ENCODE data around the gene HTRA2. TPM values are rescaled to one million over a fixed set of nuclear protein-coding genes. Genes with fewer than 3 reads are reported as not detected.
A peak's percentile ranks its signal among the peaks of the same experiment; 100 is the strongest.

The HTRA2 gene
- total and polyA plus RNA-seq, 3 experiments from 2014 or later = 26.0 to 82.1 (median 81.0) TPM

DNA sequence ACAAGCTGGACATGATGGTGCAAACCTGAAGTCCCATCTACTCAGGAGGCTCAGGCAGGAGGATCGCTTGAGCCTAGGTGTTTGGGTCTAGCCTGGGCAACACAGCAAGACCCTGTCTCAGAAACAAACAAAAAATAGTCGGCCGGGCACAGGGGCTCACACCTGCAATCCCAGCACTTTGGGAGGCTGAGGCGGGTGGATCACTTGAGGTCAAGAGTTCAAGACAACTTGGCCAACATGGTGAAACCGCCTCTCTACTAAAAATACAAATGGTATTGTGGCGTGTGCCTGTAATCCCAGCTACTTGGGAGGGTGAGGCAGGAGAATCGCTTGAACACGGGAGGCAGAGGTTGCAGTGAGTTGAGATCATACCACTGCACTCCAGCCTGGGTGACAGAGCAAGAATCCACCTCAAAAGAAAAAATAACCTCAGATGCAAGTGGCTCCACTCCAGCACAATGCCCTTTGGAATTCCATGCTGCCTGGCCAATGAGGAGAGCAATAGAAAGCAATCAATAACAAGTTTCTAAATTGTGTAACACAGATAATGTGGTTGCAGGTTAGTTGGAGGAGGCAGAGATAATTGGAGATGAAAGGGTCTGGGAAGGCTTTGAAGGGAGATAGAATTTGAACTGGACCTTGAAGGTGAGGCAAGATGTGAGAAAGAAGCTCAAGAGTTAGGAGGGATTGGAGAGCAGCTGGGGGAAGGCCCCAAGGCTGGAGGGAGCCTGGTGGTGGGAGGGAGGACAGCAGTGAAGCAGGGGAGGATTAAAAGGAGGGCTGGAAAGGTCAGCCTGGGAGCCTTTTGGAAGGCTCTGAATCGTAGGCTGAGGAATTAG, 40.9 kb upstream of the HTRA2 start:
- Histone ChIP-seq H3K4me3 (ENCODE audit: low read length) (no peak overlapping the region), H3K9me3 (ENCODE audit: low read length) (no peaks in the 10 kb centered on the region), H3K36me3 (ENCODE audit: insufficient read depth, low read length) (peaks cover 35% of the 10 kb centered on the region), H3K4me1 (ENCODE audit: insufficient read depth, low read length) (no peaks in the 10 kb centered on the region), H3K27me3 (ENCODE audit: insufficient read depth, low read length, poor library complexity, severe bottlenecking) (no peaks in the 10 kb centered on the region), H3K27ac (ENCODE audit: low read depth, low read length) (no peak overlapping the region)
- peaks cover 4 to 15% (median 10%) of the 10 kb centered on the region in 3 donors for H3K4me1 Mint-ChIP-seq
- H3K27ac Mint-ChIP-seq = no peak overlapping the region
- ChIA-PET POLR2A (interaction anchor here (0.6 kb wide), 2 partner anchors 11 to 37 kb away, joined by 3 to 4 read pairs; no protein-coding TSS in a partner anchor), CTCF (interaction anchor here (1.1 to 1.3 kb wide), 3 partner anchors 12 to 43 kb away, joined by 3 to 4 read pairs (median 4); no protein-coding TSS in a partner anchor)
- H3K27me3 Mint-ChIP-seq = no peaks in the 10 kb centered on the region
- no peak overlapping the region for H3K4me3 Mint-ChIP-seq
- H3K36me3 Mint-ChIP-seq = peaks cover 7 to 76% (median 21%) of the 10 kb centered on the region in 3 donors
- H3K9me3 Mint-ChIP-seq = no peaks in the 10 kb centered on the region
- DNase-seq = no peak

- DNase-seq = no peak
- Mint-ChIP-seq H3K9me3 (no peaks in the 10 kb centered on the region), H3K27ac (no peak overlapping the region), H3K4me3 (no peak overlapping the region), H3K27me3 (no peaks in the 10 kb centered on the region), H3K36me3 (peaks cover 7 to 80% (median 20%) of the 10 kb centered on the region in 3 donors), H3K4me1 (peaks cover 2 to 10% (median 4%) of the 10 kb centered on the region in 3 donors)
- peaks cover 35% of the 10 kb centered on the region for H3K36me3 ChIP-seq (ENCODE audit: insufficient read depth, low read length)
- ChIA-PET CTCF (interaction anchor here (1.1 to 1.3 kb wide), 3 partner anchors 10 to 55 kb away, joined by 3 to 4 read pairs (median 3); no protein-coding TSS in a partner anchor), POLR2A (interaction anchor here (0.6 kb wide), 1 partner anchor 29 kb away, joined by 7 read pairs; no protein-coding TSS in a partner anchor)
- H3K4me3 ChIP-seq (ENCODE audit: low read length) = no peak overlapping the region
- no peaks in the 10 kb centered on the region for H3K27me3 ChIP-seq (ENCODE audit: insufficient read depth, low read length, poor library complexity, severe bottlenecking)
- no peak overlapping the region for H3K27ac ChIP-seq (ENCODE audit: low read depth, low read length)
- no peaks in the 10 kb centered on the region for H3K9me3 ChIP-seq (ENCODE audit: low read length)
- H3K4me1 ChIP-seq (ENCODE audit: insufficient read depth, low read length) = no peaks in the 10 kb centered on the region
Measured at GRCh38 chr2:74489906-74490305, 39.8 kb upstream of the HTRA2 start.

GRCh38 chr2:74491648-74492544, 37.8 kb upstream of the HTRA2 start:
- no peaks in the 10 kb centered on the region for H3K4me1 ChIP-seq (ENCODE audit: insufficient read depth, low read length)
- Mint-ChIP-seq H3K4me3 (no peak overlapping the region), H3K27ac (no peak overlapping the region), H3K27me3 (no peaks in the 10 kb centered on the region), H3K4me1 (peaks cover 0 to 1% (median 0%) of the 10 kb centered on the region in 3 donors), H3K9me3 (no peaks in the 10 kb centered on the region), H3K36me3 (peaks cover 7 to 64% (median 17%) of the 10 kb centered on the region in 3 donors)
- no peaks in the 10 kb centered on the region for H3K9me3 ChIP-seq (ENCODE audit: low read length)
- no peak overlapping the region for H3K27ac ChIP-seq (ENCODE audit: low read depth, low read length)
- peaks cover 31% of the 10 kb centered on the region for H3K36me3 ChIP-seq (ENCODE audit: insufficient read depth, low read length)
- DNase-seq = no peak
- H3K27me3 ChIP-seq (ENCODE audit: insufficient read depth, low read length, poor library complexity, severe bottlenecking) = no peaks in the 10 kb centered on the region
- H3K4me3 ChIP-seq (ENCODE audit: low read length) = no peak overlapping the region
- ChIA-PET POLR2A (no interaction called here), CTCF (interaction anchor here (0.9 kb wide), 1 partner anchor 9 kb away, joined by 5 read pairs; the partner anchor contains the start of genes CCDC142 and TTC31)

GRCh38 chr2:74493546-74493945, 36.2 kb upstream of the HTRA2 start:
- Histone ChIP-seq H3K4me3 (ENCODE audit: low read length) (no peak overlapping the region), H3K4me1 (ENCODE audit: insufficient read depth, low read length) (peaks cover 9% of the 10 kb centered on the region), H3K9me3 (ENCODE audit: low read length) (no peaks in the 10 kb centered on the region), H3K27me3 (ENCODE audit: insufficient read depth, low read length, poor library complexity, severe bottlenecking) (peaks cover 3% of the 10 kb centered on the region), H3K36me3 (ENCODE audit: insufficient read depth, low read length) (peaks cover 24% of the 10 kb centered on the region), H3K27ac (ENCODE audit: low read depth, low read length) (no peak overlapping the region)
- ChIA-PET CTCF (interaction anchor here (1.0 to 1.2 kb wide), 2 partner anchors 11 to 38 kb away, joined by 4 to 10 read pairs; partner anchors contain the start of genes CCDC142 and TTC31), POLR2A (no interaction called here)
- Mint-ChIP-seq H3K9me3 (no peaks in the 10 kb centered on the region), H3K4me3 (no peak overlapping the region), H3K27ac (peak overlapping the region in 1 of 8 donors; percentile 40), H3K4me1 (peaks cover 5 to 11% (median 11%) of the 10 kb centered on the region in 3 donors), H3K27me3 (peaks cover 4% of the 10 kb centered on the region in 2 donors), H3K36me3 (peaks cover 7 to 58% (median 16%) of the 10 kb centered on the region in 3 donors)
- no peak for DNase-seq

DNA sequence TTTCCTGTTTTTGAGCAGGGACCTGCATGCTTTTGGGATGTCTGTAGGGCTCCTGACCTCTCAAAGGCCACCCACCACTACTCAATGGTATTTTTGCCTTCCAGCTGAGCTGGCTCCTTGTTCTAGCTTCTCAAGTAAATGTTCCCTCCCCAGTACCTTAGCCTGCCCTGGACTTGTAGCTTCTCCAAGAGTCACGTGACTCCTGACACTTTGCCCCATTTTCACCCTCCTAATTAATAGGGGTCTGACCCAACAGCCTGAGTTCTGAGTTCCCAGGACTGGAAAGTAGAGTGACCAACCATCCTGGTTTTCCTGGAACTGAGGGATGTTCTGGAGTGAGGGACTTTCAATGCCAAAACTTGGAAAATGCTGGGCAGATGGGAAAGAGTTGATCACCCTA, 34.3 kb upstream of the HTRA2 start:
- Mint-ChIP-seq H3K36me3 (peaks cover 7 to 43% (median 14%) of the 10 kb centered on the region in 3 donors), H3K4me3 (peak overlapping the region in 2 of 7 donors; percentile 13 to 39), H3K27me3 (peaks cover 17 to 18% of the 10 kb centered on the region in 2 donors), H3K9me3 (no peaks in the 10 kb centered on the region), H3K27ac (peak overlapping the region in 3 of 8 donors; percentile 34 to 69 (median 63)), H3K4me1 (peaks cover 12 to 26% (median 18%) of the 10 kb centered on the region in 3 donors)
- H3K36me3 ChIP-seq (ENCODE audit: insufficient read depth, low read length) = peaks cover 22% of the 10 kb centered on the region
- ChIA-PET POLR2A (no interaction called here), CTCF (interaction anchor here (1.7 kb wide), 1 partner anchor 10 kb away, joined by 6 read pairs; no protein-coding TSS in a partner anchor)
- H3K27ac ChIP-seq (ENCODE audit: low read depth, low read length) = no peak overlapping the region
- peaks cover 11% of the 10 kb centered on the region for H3K27me3 ChIP-seq (ENCODE audit: insufficient read depth, low read length, poor library complexity, severe bottlenecking)
- no peak for DNase-seq
- no peaks in the 10 kb centered on the region for H3K9me3 ChIP-seq (ENCODE audit: low read length)
- H3K4me1 ChIP-seq (ENCODE audit: insufficient read depth, low read length) = peaks cover 20% of the 10 kb centered on the region
- H3K4me3 ChIP-seq (ENCODE audit: low read length) = no peak overlapping the region

DNA sequence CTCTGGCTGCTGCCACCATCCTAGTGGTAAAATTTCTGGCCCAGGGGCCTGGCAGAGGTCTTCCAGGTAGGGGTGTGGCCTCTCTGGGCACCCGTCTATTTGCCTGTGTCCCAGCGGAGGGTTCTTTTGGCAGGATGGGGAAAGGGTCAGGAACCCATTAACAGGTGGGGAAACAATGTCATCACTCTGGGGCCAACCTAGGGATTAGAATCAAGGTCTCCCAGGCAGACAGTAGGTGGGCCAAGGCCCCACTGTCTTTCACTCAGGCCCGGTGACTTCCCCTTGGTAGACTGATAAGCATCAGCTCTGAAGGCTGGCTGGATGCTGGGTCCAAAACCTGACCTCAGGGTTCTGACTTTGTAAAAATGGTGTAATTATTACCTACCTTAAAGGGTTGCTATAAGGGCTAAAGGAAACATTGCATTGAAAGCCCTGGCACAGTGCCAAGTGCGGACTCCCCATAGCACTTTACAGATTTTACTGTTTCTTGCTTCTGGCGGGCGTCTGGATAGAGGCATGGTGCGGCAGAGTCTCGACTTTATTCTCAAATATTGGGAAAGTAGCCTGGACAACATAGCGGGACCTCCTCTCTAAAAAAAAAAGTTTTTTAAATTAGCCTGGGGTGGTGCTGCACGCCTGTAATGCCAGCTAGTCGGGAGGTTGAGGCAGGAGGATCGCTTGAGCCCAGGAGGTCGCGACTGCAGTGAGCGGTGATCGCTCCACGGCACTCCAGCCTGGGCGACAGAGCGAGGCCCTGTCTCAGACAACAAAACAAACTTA, 32.5 kb upstream of the HTRA2 start:
- no peak overlapping the region for H3K27ac ChIP-seq (ENCODE audit: low read depth, low read length)
- peaks cover 20% of the 10 kb centered on the region for H3K4me1 ChIP-seq (ENCODE audit: insufficient read depth, low read length)
- Mint-ChIP-seq H3K4me3 (peak overlapping the region; percentile 60 to 95 (median 91)), H3K27ac (peak overlapping the region in 2 of 8 donors; percentile 9 to 26), H3K36me3 (peaks cover 0 to 26% (median 10%) of the 10 kb centered on the region in 3 donors), H3K4me1 (peaks cover 16 to 30% (median 20%) of the 10 kb centered on the region in 3 donors), H3K9me3 (no peaks in the 10 kb centered on the region), H3K27me3 (peaks cover 30 to 36% of the 10 kb centered on the region in 2 donors)
- POLR2A ChIA-PET = interaction anchor here (1.1 kb wide), 1 partner anchor 24 kb away, joined by 3 read pairs; the partner anchor contains the start of gene MRPL53
- peaks cover 5% of the 10 kb centered on the region for H3K36me3 ChIP-seq (ENCODE audit: insufficient read depth, low read length)
- peaks cover 11% of the 10 kb centered on the region for H3K27me3 ChIP-seq (ENCODE audit: insufficient read depth, low read length, poor library complexity, severe bottlenecking)
- peak overlapping the region; percentile 58 for H3K4me3 ChIP-seq (ENCODE audit: low read length)
- no peaks in the 10 kb centered on the region for H3K9me3 ChIP-seq (ENCODE audit: low read length)
- no peak for DNase-seq
- CTCF ChIA-PET = interaction anchor here (0.7 to 1.3 kb wide), 4 partner anchors 13 to 35 kb away, joined by 3 read pairs; partner anchors contain the start of genes DQX1 and MRPL53

Data from CD8-positive, alpha-beta memory T cell (primary cell).